ENCODE results near the gene E2F3. TPM values are rescaled to one million over a fixed set of nuclear protein-coding genes. Genes with fewer than 3 reads are reported as not detected.

Gene E2F3
- total RNA-seq, 1 experiment from 2014 or later: 18.7 TPM

DNA sequence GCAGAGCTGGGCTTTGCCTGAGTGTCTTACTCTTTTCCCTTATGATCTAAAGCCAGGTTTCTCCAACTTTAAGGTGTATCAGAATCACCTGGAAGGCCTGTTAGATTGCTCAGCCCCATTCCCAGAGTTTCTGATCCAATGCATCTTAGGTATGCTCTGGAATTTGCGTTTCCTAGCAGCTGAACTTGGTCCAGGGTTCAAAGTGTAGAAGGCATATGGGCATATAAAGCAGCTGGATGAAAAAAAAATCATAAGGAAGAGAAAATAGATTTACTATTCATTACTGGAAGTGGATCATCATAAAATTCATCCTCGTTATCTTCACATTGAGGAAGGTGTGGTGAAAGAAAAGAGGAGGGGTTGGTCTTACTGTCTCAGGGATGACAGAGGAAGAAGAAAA is 75.8 kb downstream of the E2F3 start:
- BruUV-seq (replicated peaks): no TSS peak
- Mint-ChIP-seq H3K27ac (ENCODE audit: low read depth, unreplicated experiment) (no peak overlapping the region), H3K27me3 (ENCODE audit: insufficient read depth, unreplicated experiment) (no peaks in the 10 kb centered on the region), H3K36me3 (ENCODE audit: insufficient read depth, unreplicated experiment) (peaks cover 37% of the 10 kb centered on the region), H3K4me3 (ENCODE audit: unreplicated experiment) (no peak overlapping the region), H3K4me1 (ENCODE audit: insufficient read depth, unreplicated experiment) (no peaks in the 10 kb centered on the region), H3K9me3 (ENCODE audit: unreplicated experiment) (no peaks in the 10 kb centered on the region)
- intact Hi-C loops (cut with micrococcal nuclease): no loop called here
- no peak for DNase-seq (ENCODE audit: unreplicated experiment)
- ChIA-PET CTCF (interaction anchor here (0.5 to 1.5 kb wide), 2 partner anchors 185 to 187 kb away, joined by 3 to 4 read pairs; no protein-coding TSS in a partner anchor), POLR2A (no interaction called here)
- TF ChIP-seq, protein P1, sequence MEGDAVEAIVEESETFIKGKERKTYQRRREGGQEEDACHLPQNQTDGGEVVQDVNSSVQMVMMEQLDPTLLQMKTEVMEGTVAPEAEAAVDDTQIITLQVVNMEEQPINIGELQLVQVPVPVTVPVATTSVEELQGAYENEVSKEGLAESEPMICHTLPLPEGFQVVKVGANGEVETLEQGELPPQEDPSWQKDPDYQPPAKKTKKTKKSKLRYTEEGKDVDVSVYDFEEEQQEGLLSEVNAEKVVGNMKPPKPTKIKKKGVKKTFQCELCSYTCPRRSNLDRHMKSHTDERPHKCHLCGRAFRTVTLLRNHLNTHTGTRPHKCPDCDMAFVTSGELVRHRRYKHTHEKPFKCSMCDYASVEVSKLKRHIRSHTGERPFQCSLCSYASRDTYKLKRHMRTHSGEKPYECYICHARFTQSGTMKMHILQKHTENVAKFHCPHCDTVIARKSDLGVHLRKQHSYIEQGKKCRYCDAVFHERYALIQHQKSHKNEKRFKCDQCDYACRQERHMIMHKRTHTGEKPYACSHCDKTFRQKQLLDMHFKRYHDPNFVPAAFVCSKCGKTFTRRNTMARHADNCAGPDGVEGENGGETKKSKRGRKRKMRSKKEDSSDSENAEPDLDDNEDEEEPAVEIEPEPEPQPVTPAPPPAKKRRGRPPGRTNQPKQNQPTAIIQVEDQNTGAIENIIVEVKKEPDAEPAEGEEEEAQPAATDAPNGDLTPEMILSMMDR (IDR thresholded peaks at IDR 0.05; ENCODE audit: unreplicated experiment): no peak

DNA sequence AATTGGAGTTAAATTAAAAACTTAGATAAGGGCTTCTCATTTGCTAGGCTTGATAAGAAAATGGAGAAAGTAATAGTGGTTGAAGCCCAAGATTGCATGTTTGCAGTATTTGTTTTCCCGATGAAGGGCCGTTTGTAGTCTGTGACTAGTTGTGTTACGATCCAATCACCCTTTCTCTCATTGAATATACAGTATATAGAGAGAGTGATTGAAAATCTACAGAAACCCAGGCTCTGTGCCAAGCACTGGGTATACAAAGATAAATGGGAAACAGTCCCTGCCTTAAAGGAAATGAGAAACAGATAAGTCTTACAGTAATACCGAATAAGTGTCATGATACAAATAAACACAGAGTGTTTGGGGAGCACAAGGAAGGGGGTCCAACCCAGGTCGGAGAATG is 77.4 kb downstream of the E2F3 start:
- POLR2A ChIA-PET: no interaction called here
- intact Hi-C loops (cut with micrococcal nuclease): no loop called here
- no peaks in the 10 kb centered on the region for H3K27me3 Mint-ChIP-seq (ENCODE audit: insufficient read depth, unreplicated experiment)
- no peaks in the 10 kb centered on the region for H3K9me3 Mint-ChIP-seq (ENCODE audit: unreplicated experiment)
- TF ChIP-seq, protein P1 (IDR thresholded peaks at IDR 0.05; ENCODE audit: unreplicated experiment): no peak
- H3K36me3 Mint-ChIP-seq (ENCODE audit: insufficient read depth, unreplicated experiment): peaks cover 43% of the 10 kb centered on the region
- no peak for DNase-seq (ENCODE audit: unreplicated experiment)
- H3K4me3 Mint-ChIP-seq (ENCODE audit: unreplicated experiment): no peak overlapping the region
- CTCF ChIA-PET: interaction anchor here (0.7 kb wide), 1 partner anchor 8 kb away, joined by 3 read pairs; no protein-coding TSS in a partner anchor
- peaks cover 6% of the 10 kb centered on the region for H3K4me1 Mint-ChIP-seq (ENCODE audit: insufficient read depth, unreplicated experiment)
- H3K27ac Mint-ChIP-seq (ENCODE audit: low read depth, unreplicated experiment): no peak overlapping the region
- no TSS peak for BruUV-seq (replicated peaks)

DNA sequence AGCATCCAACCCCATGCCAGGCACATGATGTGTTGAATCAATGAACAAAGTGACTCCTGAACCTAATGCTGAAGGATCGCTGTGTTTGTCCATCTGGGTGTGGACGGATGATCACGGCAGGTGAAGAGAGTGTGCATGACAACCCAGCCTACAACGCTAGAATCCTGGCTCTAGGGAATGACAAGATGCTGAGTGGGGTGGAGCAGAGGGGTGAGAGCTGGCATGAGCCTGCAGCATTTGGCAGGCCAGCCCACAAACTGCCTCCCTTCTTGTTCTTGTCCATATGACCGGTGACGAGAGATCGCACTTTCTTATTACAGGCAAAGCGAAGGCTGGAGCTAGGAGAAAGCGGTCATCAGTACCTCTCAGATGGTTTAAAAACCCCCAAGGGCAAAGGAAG is 77.8 kb downstream of the E2F3 start:
- Mint-ChIP-seq H3K27me3 (ENCODE audit: insufficient read depth, unreplicated experiment) (no peaks in the 10 kb centered on the region), H3K27ac (ENCODE audit: low read depth, unreplicated experiment) (no peak overlapping the region), H3K9me3 (ENCODE audit: unreplicated experiment) (no peaks in the 10 kb centered on the region), H3K4me1 (ENCODE audit: insufficient read depth, unreplicated experiment) (peaks cover 11% of the 10 kb centered on the region), H3K4me3 (ENCODE audit: unreplicated experiment) (no peak overlapping the region), H3K36me3 (ENCODE audit: insufficient read depth, unreplicated experiment) (peaks cover 40% of the 10 kb centered on the region)
- CTCF ChIA-PET: interaction anchor here (0.7 kb wide), 1 partner anchor 9 kb away, joined by 3 read pairs; no protein-coding TSS in a partner anchor
- no TSS peak for BruUV-seq (replicated peaks)
- TF ChIP-seq, protein P1 (IDR thresholded peaks at IDR 0.05; ENCODE audit: unreplicated experiment): no peak
- no peak for DNase-seq (ENCODE audit: unreplicated experiment)
- POLR2A ChIA-PET: no interaction called here
- intact Hi-C loops (cut with micrococcal nuclease): no loop called here

DNA sequence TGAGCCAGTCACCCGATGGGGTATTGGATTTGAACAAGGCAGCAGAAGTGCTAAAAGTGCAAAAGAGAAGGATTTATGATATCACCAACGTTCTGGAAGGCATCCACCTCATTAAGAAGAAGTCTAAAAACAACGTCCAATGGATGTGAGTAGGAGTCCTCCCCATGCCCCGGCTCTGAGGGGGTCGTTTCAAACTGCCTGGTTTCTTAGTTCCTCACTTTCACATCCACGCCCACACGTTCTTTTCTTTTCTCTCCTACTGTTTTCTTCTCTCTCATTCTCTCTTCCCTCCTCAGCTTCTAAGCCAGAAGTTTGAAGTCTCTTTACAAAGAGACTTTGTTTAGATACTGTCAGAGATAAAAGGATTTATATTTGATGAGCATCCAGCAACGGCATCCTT is 79.6 kb downstream of the E2F3 start:
- intact Hi-C loops (cut with micrococcal nuclease): no loop called here
- BruUV-seq (replicated peaks): no TSS peak
- POLR2A ChIA-PET: no interaction called here
- no peaks in the 10 kb centered on the region for H3K27me3 Mint-ChIP-seq (ENCODE audit: insufficient read depth, unreplicated experiment)
- H3K27ac Mint-ChIP-seq (ENCODE audit: low read depth, unreplicated experiment): no peak overlapping the region
- peaks cover 11% of the 10 kb centered on the region for H3K4me1 Mint-ChIP-seq (ENCODE audit: insufficient read depth, unreplicated experiment)
- H3K4me3 Mint-ChIP-seq (ENCODE audit: unreplicated experiment): no peak overlapping the region
- TF ChIP-seq, protein P1 (IDR thresholded peaks at IDR 0.05; ENCODE audit: unreplicated experiment): no peak
- no peaks in the 10 kb centered on the region for H3K9me3 Mint-ChIP-seq (ENCODE audit: unreplicated experiment)
- CTCF ChIA-PET: interaction anchor here (0.7 kb wide), 1 partner anchor 38 kb away, joined by 3 read pairs; no protein-coding TSS in a partner anchor
- DNase-seq (ENCODE audit: unreplicated experiment): no peak
- H3K36me3 Mint-ChIP-seq (ENCODE audit: insufficient read depth, unreplicated experiment): peaks cover 35% of the 10 kb centered on the region

All from MCF 10A (cell line).